Measurements from ENCODE around the gene TXNDC11.

The TXNDC11 gene

DNA sequence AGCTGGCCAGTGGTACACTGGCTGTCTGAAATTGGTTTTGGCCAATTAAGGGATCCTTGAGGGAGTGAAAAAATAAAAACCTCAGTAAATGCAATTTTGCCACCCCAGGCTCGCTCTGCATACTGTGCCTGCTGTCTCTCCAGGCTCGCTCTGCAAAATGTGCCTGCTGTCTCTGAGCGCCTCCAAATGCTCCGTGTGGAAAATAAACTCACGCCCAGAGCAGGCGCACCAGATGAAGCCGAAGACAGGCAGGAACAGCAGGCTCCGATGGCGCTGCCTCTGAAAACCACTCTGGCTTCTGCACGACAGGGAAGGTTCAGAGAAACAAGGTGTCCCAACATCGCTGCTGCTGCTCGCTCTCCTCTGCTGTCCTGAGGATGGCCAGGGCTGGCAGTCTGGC, 45.3 kb downstream of the TXNDC11 start:
- H3K36me3 ChIP-seq: peaks cover 63% of the 10 kb centered on the region

GRCh38 chr16:11696266-11697012, 46.2 kb downstream of the TXNDC11 start:
- H3K36me3 ChIP-seq: peaks cover 71% of the 10 kb centered on the region

More for the DNA sequence above, 45.3 kb downstream of the TXNDC11 start:
- DNase-seq: no peak
- H3K27ac ChIP-seq: no peak overlapping the region
- no peaks in the 10 kb centered on the region for H3K9me3 ChIP-seq (ENCODE audit: severe bottlenecking)
- H3K4me3 ChIP-seq (ENCODE audit: low read depth, low read length): no peak overlapping the region
- H3K27me3 ChIP-seq (ENCODE audit: insufficient read depth, low read depth, severe bottlenecking): no peaks in the 10 kb centered on the region
- TF ChIP-seq, protein P1, sequence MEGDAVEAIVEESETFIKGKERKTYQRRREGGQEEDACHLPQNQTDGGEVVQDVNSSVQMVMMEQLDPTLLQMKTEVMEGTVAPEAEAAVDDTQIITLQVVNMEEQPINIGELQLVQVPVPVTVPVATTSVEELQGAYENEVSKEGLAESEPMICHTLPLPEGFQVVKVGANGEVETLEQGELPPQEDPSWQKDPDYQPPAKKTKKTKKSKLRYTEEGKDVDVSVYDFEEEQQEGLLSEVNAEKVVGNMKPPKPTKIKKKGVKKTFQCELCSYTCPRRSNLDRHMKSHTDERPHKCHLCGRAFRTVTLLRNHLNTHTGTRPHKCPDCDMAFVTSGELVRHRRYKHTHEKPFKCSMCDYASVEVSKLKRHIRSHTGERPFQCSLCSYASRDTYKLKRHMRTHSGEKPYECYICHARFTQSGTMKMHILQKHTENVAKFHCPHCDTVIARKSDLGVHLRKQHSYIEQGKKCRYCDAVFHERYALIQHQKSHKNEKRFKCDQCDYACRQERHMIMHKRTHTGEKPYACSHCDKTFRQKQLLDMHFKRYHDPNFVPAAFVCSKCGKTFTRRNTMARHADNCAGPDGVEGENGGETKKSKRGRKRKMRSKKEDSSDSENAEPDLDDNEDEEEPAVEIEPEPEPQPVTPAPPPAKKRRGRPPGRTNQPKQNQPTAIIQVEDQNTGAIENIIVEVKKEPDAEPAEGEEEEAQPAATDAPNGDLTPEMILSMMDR (IDR thresholded peaks at IDR 0.05; ENCODE audit: low read depth, low read length): no peak

DNA sequence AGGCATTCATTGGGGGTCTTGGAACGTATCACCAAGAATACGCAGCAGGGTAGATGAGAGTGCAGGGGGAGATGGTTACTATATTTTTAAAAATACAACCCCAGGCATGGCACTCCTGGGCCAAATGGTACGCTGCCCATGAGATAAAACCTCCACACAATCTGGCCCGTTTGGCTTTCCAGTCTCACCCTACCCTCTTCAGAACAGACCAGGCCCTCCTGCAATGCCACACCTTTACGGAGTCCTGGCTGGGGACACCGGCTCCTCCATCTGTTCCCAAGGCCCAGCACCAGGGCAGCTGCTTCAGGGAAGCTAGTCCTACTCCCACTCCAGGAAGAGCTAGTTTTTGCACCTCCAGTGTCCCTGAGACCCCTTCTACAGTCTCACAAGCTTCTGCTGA, 50.0 kb downstream of the TXNDC11 start:
- no peaks in the 10 kb centered on the region for H3K27me3 ChIP-seq (ENCODE audit: insufficient read depth, low read depth, severe bottlenecking)
- H3K9me3 ChIP-seq (ENCODE audit: severe bottlenecking): no peaks in the 10 kb centered on the region
- H3K27ac ChIP-seq: no peak overlapping the region
- H3K4me3 ChIP-seq (ENCODE audit: low read depth, low read length): no peak overlapping the region
- no peak for DNase-seq
- TF ChIP-seq, protein P1 (IDR thresholded peaks at IDR 0.05; ENCODE audit: low read depth, low read length): no peak
- peaks cover 82% of the 10 kb centered on the region for H3K36me3 ChIP-seq

More at GRCh38 chr16:11696266-11697012, 46.2 kb downstream of the TXNDC11 start:
- Histone ChIP-seq H3K9me3 (ENCODE audit: severe bottlenecking) (no peaks in the 10 kb centered on the region), H3K4me3 (ENCODE audit: low read depth, low read length) (no peak overlapping the region), H3K27ac (no peak overlapping the region), H3K27me3 (ENCODE audit: insufficient read depth, low read depth, severe bottlenecking) (no peaks in the 10 kb centered on the region)
- no peak for DNase-seq
- TF ChIP-seq, protein P1 (IDR thresholded peaks at IDR 0.05; ENCODE audit: low read depth, low read length): no peak

GRCh38 chr16:11692171-11692570, 50.5 kb downstream of the TXNDC11 start:
- Histone ChIP-seq H3K27ac (no peak overlapping the region), H3K9me3 (ENCODE audit: severe bottlenecking) (no peaks in the 10 kb centered on the region), H3K36me3 (peaks cover 82% of the 10 kb centered on the region), H3K4me3 (ENCODE audit: low read depth, low read length) (no peak overlapping the region), H3K27me3 (ENCODE audit: insufficient read depth, low read depth, severe bottlenecking) (no peaks in the 10 kb centered on the region)
- no peak for DNase-seq
- TF ChIP-seq, protein P1 (IDR thresholded peaks at IDR 0.05; ENCODE audit: low read depth, low read length): no peak

- DNase-seq: no peak
- Histone ChIP-seq H3K27me3 (ENCODE audit: insufficient read depth, low read depth, severe bottlenecking) (no peaks in the 10 kb centered on the region), H3K36me3 (peaks cover 82% of the 10 kb centered on the region), H3K27ac (no peak overlapping the region), H3K4me3 (ENCODE audit: low read depth, low read length) (no peak overlapping the region), H3K9me3 (ENCODE audit: severe bottlenecking) (no peaks in the 10 kb centered on the region)
- TF ChIP-seq, protein P1 (IDR thresholded peaks at IDR 0.05; ENCODE audit: low read depth, low read length): no peak
Measured at GRCh38 chr16:11691771-11692170, 50.9 kb downstream of the TXNDC11 start.

DNA sequence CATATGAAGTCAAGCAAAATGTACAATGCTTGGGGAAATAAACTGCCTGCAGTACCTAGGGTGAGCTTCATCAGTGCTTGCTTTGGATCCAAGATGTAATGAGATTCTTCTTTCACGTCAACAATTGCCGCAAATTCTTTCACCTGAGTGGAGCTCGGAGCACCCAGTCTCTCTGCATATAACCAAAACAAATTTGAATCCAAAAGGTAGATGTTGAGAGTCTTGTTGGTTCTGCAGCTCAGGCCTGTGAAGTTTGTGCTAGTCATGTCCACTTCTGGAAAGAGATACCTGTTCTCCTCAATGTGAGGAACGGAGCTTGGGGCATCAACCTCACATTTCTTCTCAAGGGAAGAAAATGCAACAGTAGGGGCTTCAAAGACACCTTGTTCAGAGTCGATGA, 51.4 kb downstream of the TXNDC11 start:
- Histone ChIP-seq H3K27me3 (ENCODE audit: insufficient read depth, low read depth, severe bottlenecking) (no peaks in the 10 kb centered on the region), H3K4me3 (ENCODE audit: low read depth, low read length) (no peak overlapping the region), H3K27ac (no peak overlapping the region), H3K36me3 (peaks cover 82% of the 10 kb centered on the region), H3K9me3 (ENCODE audit: severe bottlenecking) (no peaks in the 10 kb centered on the region)
- no peak for DNase-seq
- TF ChIP-seq, protein P1 (IDR thresholded peaks at IDR 0.05; ENCODE audit: low read depth, low read length): no peak

All from WERI-Rb-1 (cell line).